HG02973 (cell line): ENCODE measurements around the gene DIP2C.
"Not testable (repeated sequence)": the region's sequence is repeated elsewhere in the genome, so short reads cannot be mapped to it uniquely, and the experiment has no call there.

Source experiments
- ATAC-seq: cut with Tn5 transposase; IDR thresholded peaks from one replicate; pipeline ENCODE4 v1.9.1; 2021; ENCODE audit warnings: moderate library complexity; ENCODE audit not compliant: unreplicated experiment

The DIP2C gene

DNA sequence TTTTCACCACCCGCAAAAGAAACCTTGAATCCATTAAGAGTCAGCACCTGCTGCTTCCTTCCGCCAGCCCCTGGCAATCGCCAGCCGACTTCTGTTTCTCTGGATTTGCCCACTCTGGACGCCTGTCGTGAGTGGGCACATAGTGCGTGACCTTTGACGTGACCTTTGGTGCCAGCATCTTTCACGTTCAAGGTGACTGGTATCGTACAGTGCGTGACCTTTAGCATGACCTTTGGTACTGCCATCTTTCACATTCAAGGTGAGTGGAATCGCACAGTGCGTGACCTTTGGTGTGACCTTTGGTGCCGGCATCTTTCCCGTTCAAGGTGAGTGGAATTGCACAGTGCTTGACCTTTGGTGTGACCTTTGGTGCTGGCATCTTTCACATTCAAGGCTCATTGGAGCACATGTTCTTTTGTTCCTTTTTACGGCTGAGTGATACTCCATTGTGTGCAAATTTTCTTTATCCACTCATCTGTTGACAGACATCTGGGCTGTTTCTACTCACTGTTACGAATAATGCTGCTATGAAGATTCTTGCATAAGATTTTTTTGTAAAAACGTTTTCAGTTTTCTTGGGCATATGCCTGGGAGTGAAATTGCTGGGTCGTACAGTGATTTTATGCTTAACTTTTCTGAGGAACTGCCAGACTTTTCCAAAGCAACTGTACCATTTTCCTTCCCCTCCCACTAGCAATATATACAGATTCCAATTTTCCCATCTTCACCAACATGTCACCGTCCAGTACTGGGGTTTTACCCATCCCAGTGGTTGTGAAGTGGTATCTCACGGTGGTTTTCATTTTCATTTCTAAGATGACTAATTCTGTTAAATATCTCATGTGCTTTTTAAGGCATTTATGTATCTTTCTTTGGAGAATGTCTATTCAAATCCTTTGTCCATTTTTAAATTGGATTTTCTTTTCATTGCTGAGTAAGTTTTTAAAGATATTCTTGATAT is 145.3 kb downstream of the DIP2C start:
- no peak for ATAC-seq

DNA sequence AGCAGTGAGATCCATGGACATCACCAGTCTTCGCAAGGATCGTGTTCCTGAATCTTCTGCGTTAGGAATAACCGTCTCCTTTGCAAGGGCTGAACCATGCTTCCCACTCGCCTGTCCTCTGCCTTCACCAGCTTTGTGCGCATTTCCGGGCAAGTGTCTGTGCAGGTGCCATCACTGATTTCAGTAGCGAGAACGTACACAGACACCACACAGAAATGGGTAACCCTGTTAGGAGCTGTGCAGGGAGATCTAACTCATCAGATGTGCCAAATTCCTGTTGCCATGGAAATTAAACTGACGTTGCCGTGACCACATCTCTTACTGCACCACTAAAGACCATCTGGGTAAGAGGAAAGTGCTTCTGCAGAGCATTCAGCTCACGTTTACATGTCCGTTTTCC is 146.3 kb downstream of the DIP2C start:
- no peak for ATAC-seq

DNA sequence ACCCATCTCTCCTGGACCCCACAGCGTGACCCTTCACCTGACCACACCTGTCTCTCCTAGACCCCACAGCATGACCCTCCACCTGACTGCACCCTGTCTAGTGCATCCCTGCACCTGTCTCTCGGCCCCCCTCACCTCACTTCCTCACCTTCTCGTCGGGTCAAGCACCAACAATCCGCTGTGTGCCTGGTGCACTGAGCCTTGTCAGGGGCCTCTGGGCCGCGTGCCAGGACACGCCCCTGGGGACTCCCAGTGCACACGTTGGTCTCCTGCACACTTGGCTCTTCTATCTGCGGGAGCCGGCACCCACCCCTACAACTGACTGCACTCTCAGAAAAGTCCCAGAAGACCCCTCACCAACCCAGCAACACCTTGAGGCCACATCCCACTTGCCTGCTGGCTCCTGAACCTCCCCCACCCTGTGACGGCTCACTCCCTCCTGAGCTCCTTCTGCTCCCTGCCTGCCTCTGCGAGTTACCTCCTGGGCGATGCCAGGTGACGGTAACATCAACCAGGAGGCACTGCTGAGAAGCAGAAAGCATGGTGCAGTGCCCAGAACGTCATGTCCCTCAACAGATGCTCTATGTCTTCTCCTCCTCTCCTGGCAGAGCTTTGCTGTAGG is 147.6 kb downstream of the DIP2C start:
- no peak for ATAC-seq

DNA sequence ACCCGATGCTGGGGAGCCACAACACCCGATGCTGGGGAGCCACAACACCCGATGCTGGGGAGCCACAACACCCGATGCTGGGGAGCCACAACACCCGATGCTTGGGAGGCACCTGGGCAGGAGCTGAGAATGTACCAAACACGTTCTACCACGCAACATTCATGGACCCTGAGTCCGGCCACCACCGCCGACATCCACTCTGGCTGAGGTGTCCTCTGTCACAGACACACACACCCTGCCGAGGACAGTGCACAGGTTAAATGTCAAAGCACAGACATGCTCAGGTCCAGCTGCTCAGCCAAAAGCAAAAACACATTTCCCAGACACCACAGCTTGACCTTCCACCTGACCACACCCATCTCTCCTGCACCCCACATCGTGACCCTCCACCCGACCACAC is 148.4 kb downstream of the DIP2C start:
- no peak for ATAC-seq

DNA sequence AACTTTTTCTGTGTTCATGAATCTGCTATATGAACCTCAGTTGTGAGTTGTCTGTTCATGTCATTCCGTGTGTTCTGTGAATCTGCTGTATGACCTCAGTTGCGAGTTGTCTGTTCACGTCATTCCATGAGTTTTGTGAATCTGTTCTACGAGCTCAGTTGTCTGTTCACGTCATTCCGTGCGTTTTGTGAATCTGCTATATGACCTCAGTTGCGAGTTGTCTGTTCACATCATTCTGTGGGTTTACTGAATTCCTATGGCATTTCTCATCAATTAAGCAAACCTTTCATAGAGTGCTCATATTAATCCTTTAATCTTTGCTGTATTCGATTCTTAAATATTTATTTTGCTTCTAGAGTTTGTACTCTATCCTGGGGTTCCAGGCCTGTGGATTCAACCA is 150.6 kb downstream of the DIP2C start:
- ATAC-seq, result no peak

DNA sequence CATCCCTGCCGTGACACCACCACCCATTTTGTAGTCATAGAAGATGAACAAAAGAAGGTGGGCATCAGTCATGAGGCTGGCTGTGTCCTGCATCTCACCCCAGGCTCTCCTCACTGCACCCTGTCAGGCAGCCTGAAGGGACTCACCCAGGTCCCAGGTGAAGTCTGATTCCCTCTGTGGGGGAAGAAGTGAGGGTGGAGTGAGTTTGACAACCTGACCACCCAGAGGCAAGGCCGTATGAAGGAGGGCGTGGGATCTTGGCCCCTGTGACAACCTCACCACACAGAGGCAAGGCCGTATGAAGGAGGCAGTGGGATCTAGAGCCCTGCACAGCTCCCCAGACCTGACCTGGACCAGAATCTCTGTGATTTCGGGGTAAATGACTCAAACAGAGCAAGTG is 152.5 kb downstream of the DIP2C start:
- no peak for ATAC-seq

DNA sequence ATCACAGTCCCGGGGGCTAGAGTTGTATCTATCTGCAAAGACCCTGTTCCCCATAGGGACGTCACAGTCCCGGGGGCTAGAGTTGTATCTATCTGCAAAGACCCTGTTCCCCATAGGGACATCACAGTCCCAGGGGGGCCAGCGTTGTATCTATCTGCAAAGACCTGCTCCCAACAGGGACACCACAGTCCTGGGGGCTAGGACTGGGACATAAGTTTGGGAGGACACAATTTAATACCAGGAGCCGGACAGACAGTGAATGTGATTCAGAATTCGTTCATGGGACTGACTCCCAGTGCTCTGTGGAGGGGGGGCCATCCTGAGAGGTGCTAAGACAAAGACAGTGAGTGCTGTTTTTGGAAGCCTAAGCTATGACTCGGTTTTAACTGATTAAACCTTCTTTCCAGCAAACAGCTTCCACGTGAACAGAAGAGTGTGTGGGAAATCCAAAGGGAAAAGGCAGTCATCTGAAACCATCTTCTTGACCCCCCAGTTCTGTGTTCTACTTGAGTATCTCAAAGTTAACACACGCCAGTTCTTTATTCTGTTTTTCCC is 153.0 kb downstream of the DIP2C start:
- no peak for ATAC-seq

DNA sequence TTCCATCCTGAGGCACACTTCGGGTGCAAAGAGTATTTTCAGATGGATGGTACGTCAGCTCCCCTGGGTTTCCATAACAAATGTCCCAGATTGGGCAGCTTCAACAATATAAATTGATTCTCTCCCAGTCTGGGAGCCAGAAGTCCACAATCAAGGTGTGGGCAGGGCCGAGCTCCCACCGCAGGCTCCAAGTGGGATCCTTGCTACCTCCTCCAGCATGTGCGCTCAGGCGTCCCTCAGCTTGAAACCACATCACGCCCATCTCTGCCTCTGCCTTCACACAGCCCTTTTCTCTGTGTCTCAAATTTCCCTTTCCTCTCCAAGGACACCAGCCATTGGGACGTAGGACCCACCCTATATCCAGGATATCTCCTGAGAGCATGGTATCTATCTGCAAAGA is 153.5 kb downstream of the DIP2C start:
- ATAC-seq, result no peak

DNA sequence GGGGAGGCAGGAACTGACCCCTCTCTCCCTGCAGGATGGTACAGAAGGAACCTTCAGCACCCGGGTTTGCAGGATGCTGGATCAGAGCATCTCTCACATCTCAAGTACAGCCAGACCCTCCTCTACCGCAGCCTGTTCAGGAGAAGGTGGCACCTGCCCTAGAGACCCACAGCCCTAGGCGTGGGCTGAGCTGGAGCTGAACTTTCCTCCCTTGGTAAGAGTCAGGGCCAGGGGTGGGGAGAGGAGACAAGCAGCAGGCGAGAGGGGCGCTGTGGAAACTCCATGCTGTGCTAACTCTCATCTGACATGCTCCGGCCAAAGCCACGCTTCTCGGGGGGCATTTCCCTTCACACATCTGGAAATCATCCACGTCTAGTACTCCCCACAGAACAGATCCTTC is 154.4 kb downstream of the DIP2C start:
- ATAC-seq, result no peak

DNA sequence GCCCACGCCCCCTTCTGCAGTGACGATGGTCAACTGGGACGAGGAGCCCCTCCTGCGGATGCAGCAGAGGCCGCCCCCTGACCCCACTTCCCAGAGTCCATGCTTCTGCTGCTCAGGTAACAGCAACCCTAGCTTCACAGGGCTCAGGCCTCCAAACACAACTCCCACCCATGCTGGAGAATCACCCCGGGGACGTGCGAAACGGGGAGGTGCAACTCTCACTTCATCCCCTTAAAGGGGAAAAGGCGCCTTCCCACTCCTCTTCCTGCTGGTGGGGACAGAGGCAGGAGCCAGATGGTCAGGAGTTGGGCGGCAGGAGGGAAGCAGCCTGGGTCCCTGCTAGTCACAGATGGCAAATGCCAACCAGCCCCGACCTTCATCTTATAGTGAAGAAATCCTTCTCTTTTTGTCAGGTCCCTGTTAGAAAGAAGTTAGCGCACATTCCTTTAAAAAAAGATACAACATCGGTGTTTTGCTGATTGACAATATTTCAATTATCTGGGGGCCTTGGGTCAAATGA is 155.4 kb downstream of the DIP2C start:
- no peak for ATAC-seq

DNA sequence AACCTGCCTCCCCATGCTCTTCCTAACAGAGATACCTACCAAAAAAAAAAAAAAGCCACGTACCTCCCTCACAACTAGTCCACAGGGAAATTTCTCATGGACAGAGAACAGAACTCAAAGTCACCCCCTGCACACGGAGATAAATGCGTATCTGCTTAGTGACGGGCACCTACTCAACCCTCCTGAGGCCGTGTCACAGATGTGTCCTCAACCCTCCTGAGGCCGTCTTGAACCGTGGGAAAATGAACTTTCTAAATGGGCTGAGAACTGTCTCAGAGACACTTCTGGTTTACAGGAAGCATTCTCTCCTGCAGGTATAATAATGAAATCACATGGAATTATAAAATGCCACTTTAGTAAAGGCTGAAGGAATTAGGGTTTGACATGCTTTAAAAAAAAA is 155.9 kb downstream of the DIP2C start:
- no peak for ATAC-seq

DNA sequence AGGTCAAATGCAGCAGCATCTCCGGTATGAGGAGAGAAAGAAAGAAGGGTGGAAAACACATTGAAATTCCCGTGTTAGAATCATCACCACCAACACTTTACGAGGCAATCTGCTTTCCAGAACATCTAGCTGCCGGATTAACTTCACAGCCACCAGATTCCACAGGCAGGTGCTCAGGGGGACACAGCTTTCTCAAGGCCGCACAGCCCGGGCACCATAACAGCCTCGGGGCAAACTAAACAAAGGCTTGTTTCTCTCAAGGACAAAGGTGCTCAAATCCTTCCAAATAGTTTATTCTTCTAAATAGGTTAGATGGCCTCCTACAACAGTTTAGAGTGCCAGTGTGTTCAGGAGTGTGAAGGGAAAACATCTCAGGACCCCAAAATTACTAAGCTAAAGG is 156.3 kb downstream of the DIP2C start:
- no peak for ATAC-seq

DNA sequence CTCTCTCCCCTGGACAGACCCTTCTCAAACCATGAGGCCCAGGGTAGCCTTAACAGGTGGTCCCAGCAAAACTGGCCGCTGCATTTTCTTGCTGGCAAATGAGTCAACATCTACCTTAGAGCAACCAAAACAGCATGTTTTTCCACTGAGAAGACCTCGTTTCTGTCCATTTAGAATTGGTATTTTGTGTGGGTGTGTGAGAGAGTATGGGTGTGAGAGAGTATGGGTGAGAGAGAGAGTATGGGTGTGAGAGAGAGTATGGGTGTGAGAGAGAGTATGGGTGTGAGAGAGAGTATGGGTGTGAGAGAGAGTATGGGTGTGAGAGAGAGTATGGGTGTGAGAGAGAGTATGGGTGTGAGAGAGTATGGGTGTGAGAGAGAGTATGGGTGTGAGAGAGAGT is 157.1 kb downstream of the DIP2C start:
- ATAC-seq, result not testable (repeated sequence)

DNA sequence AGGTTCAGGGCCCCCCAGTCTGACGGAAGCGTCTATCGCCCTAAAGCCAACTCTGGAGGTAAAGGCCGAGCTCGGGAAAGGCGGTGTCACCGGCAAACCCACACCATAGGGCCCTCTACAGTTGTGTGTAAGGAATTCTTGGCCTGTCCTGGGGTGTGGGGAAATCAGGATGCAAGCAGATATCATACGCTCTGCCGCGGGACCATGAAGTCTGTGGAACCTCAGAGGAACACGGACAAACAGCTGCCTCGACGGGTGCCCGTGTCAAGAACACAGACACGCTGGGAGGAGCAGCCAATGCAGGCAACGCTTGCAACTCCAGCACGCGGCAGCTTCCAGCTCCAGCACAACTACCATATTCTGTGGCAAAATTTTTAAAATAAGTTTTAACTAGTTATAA is 157.9 kb downstream of the DIP2C start:
- ATAC-seq, result no peak

DNA sequence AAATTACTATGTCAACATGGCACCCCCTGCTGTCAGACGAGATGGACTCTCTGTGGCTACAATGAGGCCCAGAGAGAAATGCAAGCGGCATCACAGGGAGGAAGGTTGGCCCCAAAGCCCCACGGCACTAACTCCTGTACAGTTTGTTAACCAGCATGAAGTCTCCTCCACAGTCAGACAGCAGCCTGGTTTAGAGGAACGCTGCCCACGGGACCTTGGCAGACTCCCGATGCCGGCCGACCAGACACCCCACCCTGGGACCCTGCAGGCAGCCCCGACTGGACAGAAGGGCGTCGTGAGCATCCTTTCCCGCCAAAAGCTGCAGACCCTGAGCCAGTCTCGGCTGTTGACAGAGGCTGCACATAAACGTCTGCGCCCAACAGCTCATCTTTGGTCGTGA is 158.8 kb downstream of the DIP2C start:
- no peak for ATAC-seq

DNA sequence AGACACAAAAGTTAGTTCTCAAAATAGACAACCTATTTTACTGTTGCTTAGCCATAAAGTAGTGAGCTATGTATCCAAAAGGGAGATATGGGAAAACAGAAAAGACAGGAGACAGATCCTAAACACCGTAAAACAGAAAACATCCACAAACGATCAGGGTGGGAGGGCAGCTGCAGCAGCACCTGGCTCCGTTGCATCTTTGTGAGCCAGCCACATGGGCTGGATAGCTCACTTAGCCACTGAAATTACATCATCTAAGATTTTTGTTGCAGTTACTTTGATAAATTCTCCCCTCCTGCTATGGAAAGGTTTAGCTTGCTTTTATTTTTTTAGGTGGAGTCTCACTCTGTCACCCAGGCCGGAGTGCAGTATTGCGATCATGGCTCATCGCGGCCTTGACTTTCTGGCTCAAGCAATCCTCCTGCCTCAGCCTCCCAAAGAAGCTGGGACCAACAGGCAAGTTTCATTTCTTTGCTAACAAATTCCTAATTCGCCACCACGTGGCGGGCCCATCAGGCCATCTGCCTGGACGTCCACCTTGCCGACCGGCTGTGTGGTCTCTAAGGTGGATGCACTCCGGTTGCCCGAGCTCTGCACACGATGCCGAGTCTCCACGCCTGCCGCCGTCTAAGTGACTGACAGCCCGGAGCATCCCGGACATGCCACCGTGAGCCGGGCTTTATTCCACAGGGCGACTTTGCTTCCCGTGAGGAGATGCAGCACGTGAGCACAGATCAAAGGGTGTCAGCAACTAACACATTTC is 159.8 kb downstream of the DIP2C start:
- no peak for ATAC-seq

DNA sequence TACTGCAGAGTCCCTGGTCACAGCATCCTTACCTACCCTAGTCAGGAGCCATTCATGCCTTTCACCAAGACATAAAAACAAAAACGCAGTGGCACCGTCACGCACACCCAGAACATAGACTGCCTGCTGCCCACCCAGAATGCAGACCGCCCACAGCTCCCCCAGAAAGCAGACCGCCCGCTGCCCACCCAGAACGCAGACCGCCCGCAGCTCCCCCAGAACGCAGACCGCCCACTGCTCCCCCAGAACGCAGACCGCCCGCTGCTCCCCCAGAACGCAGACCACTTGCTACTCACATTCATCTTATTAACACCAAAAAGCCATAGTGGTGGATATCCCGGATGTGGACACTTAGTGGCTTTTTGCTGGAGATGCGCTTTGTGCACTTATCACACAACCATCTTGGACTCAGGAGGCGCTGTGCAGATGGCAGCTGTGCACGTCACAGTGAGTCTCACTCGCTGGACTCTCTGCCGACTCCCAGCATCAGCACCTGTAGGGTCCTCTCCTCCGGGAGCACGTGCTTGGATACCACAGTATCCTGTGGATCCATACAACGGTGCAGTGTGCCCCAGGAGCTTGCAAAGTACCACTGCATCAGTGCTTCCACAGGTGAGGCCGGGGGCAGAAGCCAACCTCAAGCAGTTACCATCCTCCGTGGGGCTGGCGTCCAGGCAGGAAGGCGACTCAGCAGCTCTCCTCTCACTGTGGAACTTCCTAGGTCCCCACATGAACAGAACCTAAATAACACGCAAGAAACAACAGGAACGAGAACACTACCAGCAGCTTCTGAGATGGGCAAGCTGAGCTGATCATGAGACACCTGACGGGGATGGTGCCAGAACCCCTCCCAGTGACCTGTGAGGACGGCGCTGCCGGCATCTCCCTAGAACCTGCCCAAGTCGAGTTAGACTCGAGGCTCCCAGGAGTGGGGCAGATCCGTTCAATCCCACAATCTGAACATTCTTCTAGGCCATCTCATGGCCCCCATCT is 161.0 kb downstream of the DIP2C start:
- no peak for ATAC-seq

DNA sequence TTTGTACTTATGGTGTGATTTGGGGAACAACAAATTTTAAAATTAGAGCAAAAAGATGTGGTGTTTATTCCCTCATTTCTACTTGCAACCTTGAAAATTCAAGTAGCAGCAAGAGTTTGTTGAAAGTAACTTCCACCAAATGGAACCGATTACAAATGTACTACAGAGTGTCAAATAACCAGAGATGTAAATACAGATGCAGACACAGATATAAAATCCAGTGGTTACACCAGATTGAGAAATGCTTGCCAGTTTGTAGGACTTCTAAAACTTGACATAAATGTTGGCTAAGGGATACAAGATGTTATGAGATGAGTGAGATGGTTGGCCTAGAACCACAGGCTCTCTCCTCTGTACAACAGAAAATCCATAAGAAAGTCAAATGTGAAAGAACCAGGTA is 162.1 kb downstream of the DIP2C start:
- no peak for ATAC-seq

DNA sequence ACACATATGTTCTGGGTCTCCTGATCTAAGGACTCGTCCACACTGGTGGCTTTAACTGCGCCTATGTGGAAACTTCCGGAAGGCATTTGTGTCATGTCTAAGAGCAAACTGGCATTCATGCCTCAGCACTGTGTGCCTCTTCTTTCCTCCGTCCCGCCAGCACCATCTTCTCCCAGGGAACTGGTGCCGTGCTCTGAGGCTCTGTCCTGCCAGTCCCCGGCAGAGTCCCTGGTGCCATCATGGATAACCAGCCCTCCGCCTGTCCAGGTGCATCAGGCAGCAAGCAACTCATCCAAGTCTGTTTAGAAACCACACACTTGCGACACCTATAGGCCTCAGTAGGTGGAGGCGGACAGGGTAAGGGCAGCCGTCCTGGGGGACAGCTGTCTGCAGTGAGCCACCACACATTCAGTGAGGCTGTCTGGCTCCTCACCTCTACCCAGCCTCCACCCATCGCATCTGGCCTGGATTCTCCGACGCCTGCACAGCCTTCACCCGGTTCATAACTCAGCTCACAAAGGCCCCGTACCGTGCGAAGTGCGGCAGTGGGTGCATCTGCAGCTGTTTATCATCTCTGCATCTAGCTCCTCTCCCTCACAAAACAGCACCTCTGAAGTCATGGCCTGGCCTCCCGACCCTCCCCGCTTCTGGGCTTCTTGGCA is 162.7 kb downstream of the DIP2C start:
- ATAC-seq, result no peak
